ENCODE results near the gene TIA1.
"Not testable (repeated sequence)": the region's sequence is repeated elsewhere in the genome, so short reads cannot be mapped to it uniquely, and the experiment has no call there.

Gene TIA1

GRCh38 chr2:70243806-70244584 lies 4.4 kb downstream of the TIA1 start:
- no peaks in the 10 kb centered on the region for H3K9me3 ChIP-seq
- TF ChIP-seq, protein P1, sequence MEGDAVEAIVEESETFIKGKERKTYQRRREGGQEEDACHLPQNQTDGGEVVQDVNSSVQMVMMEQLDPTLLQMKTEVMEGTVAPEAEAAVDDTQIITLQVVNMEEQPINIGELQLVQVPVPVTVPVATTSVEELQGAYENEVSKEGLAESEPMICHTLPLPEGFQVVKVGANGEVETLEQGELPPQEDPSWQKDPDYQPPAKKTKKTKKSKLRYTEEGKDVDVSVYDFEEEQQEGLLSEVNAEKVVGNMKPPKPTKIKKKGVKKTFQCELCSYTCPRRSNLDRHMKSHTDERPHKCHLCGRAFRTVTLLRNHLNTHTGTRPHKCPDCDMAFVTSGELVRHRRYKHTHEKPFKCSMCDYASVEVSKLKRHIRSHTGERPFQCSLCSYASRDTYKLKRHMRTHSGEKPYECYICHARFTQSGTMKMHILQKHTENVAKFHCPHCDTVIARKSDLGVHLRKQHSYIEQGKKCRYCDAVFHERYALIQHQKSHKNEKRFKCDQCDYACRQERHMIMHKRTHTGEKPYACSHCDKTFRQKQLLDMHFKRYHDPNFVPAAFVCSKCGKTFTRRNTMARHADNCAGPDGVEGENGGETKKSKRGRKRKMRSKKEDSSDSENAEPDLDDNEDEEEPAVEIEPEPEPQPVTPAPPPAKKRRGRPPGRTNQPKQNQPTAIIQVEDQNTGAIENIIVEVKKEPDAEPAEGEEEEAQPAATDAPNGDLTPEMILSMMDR (IDR thresholded peaks at IDR 0.05; ENCODE audit: low read depth, low read length): no peak
- H3K27me3 ChIP-seq: no peaks in the 10 kb centered on the region
- no peaks in the 10 kb centered on the region; the same call in 1 of the 2 replicates for H3K36me3 ChIP-seq
- H3K4me3 ChIP-seq (ENCODE audit: low read depth, low read length): no peak overlapping the region
- no peaks in the 10 kb centered on the region for H3K4me1 ChIP-seq
- DNase-seq: no peak

DNA sequence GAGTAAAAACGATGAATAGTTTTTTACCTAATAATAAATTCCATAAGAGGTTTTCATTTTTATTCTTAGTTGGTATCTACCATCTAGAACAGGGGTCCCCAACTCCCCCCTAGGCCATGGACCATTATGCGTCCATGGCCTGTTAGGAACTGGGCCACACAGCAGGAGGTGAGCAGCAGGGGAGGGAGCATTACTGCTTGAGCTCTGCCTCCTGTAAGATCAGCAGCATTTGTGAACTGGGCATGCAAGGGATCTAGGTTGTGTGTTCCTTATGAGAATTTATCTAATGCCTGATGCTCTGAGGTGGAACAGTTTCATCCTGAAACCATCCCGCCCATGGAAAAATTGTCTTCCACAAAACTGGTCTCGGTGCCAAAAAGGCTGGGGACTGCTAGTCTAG lies 5.9 kb downstream of the TIA1 start:
- Histone ChIP-seq H3K27me3 (no peaks in the 10 kb centered on the region), H3K36me3 (no peaks in the 10 kb centered on the region; the same call in 1 of the 2 replicates), H3K9me3 (no peaks in the 10 kb centered on the region), H3K4me3 (ENCODE audit: low read depth, low read length) (no peak overlapping the region), H3K4me1 (no peaks in the 10 kb centered on the region)
- DNase-seq: no peak
- TF ChIP-seq, protein P1 (IDR thresholded peaks at IDR 0.05; ENCODE audit: low read depth, low read length): no peak

- no peak overlapping the region for H3K4me3 ChIP-seq (ENCODE audit: low read depth, low read length)
- H3K9me3 ChIP-seq: no peaks in the 10 kb centered on the region
- H3K27me3 ChIP-seq: no peaks in the 10 kb centered on the region
- H3K36me3 ChIP-seq: no peaks in the 10 kb centered on the region; the same call in 1 of the 2 replicates
- TF ChIP-seq, protein P1 (IDR thresholded peaks at IDR 0.05; ENCODE audit: low read depth, low read length): no peak
- no peaks in the 10 kb centered on the region for H3K4me1 ChIP-seq
- no peak for DNase-seq
Observed at GRCh38 chr2:70241340-70241739, 7.1 kb downstream of the TIA1 start.

DNA sequence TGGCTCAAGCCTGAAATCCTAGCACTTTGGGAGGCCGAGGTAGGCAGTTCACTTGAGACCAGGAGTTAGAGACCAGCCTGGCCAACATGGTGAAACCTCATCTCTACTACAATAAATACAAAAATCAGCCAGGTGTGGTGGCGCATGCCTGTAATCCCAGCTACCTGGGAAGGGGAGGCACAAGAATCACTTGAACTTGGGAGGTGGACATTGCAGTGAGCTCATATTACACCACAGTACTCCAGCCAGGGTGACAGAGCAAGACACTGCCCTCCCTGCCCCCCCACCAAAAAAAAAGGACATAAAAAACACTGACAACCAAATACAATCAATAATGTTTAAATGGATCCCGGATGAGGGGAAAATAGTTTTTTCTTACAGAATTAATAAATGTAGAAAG lies 7.8 kb downstream of the TIA1 start:
- H3K27me3 ChIP-seq: no peaks in the 10 kb centered on the region
- no peak overlapping the region for H3K4me3 ChIP-seq (ENCODE audit: low read depth, low read length)
- H3K4me1 ChIP-seq: no peaks in the 10 kb centered on the region
- TF ChIP-seq, protein P1 (IDR thresholded peaks at IDR 0.05; ENCODE audit: low read depth, low read length): no peak
- no peaks in the 10 kb centered on the region for H3K9me3 ChIP-seq
- DNase-seq: no peak
- no peaks in the 10 kb centered on the region; the same call in 1 of the 2 replicates for H3K36me3 ChIP-seq

GRCh38 chr2:70233926-70234325 lies 14.5 kb downstream of the TIA1 start:
- Histone ChIP-seq H3K9me3 (no peaks in the 10 kb centered on the region), H3K27me3 (no peaks in the 10 kb centered on the region), H3K36me3 (peaks cover 4% of the 10 kb centered on the region; the same call in 1 of the 2 replicates), H3K4me3 (ENCODE audit: low read depth, low read length) (no peak overlapping the region), H3K4me1 (no peaks in the 10 kb centered on the region)
- no peak for DNase-seq
- TF ChIP-seq, protein P1 (IDR thresholded peaks at IDR 0.05; ENCODE audit: low read depth, low read length): no peak

GRCh38 chr2:70226781-70227180 lies 21.6 kb downstream of the TIA1 start:
- no peaks in the 10 kb centered on the region for H3K9me3 ChIP-seq
- H3K4me1 ChIP-seq: no peaks in the 10 kb centered on the region
- no peaks in the 10 kb centered on the region for H3K27me3 ChIP-seq
- no peak overlapping the region for H3K4me3 ChIP-seq (ENCODE audit: low read depth, low read length)
- TF ChIP-seq, protein P1 (IDR thresholded peaks at IDR 0.05; ENCODE audit: low read depth, low read length): no peak
- DNase-seq: no peak
- peaks cover 24% of the 10 kb centered on the region for H3K36me3 ChIP-seq

- H3K4me1 ChIP-seq; DNase-seq; H3K4me3 ChIP-seq (ENCODE audit: low read depth, low read length); H3K27me3 ChIP-seq; H3K9me3 ChIP-seq: not testable (repeated sequence)
- peaks cover 20% of the 10 kb centered on the region for H3K36me3 ChIP-seq
Observed at GRCh38 chr2:70223305-70223704, 25.1 kb downstream of the TIA1 start.
